ENCODE measurements around the gene IFFO2. TPM values are rescaled to one million over a fixed set of nuclear protein-coding genes. Genes with fewer than 3 reads are reported as not detected.

IFFO2 gene
- 10 to 100 TPM in 1 of 4 donors, 1 to 10 TPM in 3; 4.1 to 19.4 (median 7.3) TPM for total RNA-seq

- Histone ChIP-seq H3K36me3 (no peaks in the 10 kb centered on the region), H3K4me3 (peak within 1 kb of the TSS; percentile 66 to 90), H3K4me1 (peaks cover 0 to 5% of the 10 kb centered on the region in 2 donors), H3K9me3 (no peaks in the 10 kb centered on the region), H3K27ac (peak within 1 kb of the TSS; percentile 86 to 92), H3K27me3 (no peaks in the 10 kb centered on the region)
- intact Hi-C loops (cut with DNase I; ENCODE audit: low total_unique reads): no loop called here
- DNase-seq: peak; percentile 98 to 99
- TF ChIP-seq CTCF (IDR thresholded peaks at IDR 0.05) (peak in 2 of 4 experiments; percentile 8 to 22), POLR2A (IDR thresholded peaks at IDR 0.05) (peak; percentile 89 to 97)
Observed at GRCh38 chr1:18956193-18957135, at the start of gene IFFO2. TSS of gene IFFO2 (minus strand) at chr1:18956676. CDS start at chr1:18956332, 344 bp downstream.

- intact Hi-C loops (cut with DNase I; ENCODE audit: low total_unique reads): no loop called here
- H3K36me3 ChIP-seq: no peaks in the 10 kb centered on the region
- no peak for DNase-seq
- no peak overlapping the region for H3K4me3 ChIP-seq
- no peaks in the 10 kb centered on the region for H3K4me1 ChIP-seq
- peaks cover 0 to 5% of the 10 kb centered on the region in 2 donors for H3K9me3 ChIP-seq
- TF ChIP-seq POLR2A (IDR thresholded peaks at IDR 0.05) (no peak), CTCF (IDR thresholded peaks at IDR 0.05) (no peak)
- no peak overlapping the region for H3K27ac ChIP-seq
- no peaks in the 10 kb centered on the region for H3K27me3 ChIP-seq
Observed at GRCh38 chr1:19006000-19006399, 49.5 kb upstream of the IFFO2 start.

- Histone ChIP-seq H3K4me1 (no peaks in the 10 kb centered on the region), H3K36me3 (no peaks in the 10 kb centered on the region), H3K9me3 (peaks cover 0 to 5% of the 10 kb centered on the region in 2 donors), H3K27me3 (no peaks in the 10 kb centered on the region), H3K27ac (no peak overlapping the region), H3K4me3 (no peak overlapping the region)
- intact Hi-C loops (cut with DNase I; ENCODE audit: low total_unique reads): no loop called here
- no peak for DNase-seq
- TF ChIP-seq CTCF (IDR thresholded peaks at IDR 0.05) (no peak), POLR2A (IDR thresholded peaks at IDR 0.05) (no peak)
Observed at GRCh38 chr1:19003371-19004290, 47.2 kb upstream of the IFFO2 start.

- TF ChIP-seq POLR2A (IDR thresholded peaks at IDR 0.05) (no peak), CTCF (IDR thresholded peaks at IDR 0.05) (no peak)
- no peak for DNase-seq
Observed at GRCh38 chr1:19000065-19000464, 43.6 kb upstream of the IFFO2 start.

More at GRCh38 chr1:19000065-19000464, 43.6 kb upstream of the IFFO2 start:
- H3K27me3 ChIP-seq: no peaks in the 10 kb centered on the region
- no peak overlapping the region for H3K4me3 ChIP-seq
- no peaks in the 10 kb centered on the region for H3K4me1 ChIP-seq
- no peak overlapping the region for H3K27ac ChIP-seq
- H3K36me3 ChIP-seq: no peaks in the 10 kb centered on the region
- intact Hi-C loops (cut with DNase I; ENCODE audit: low total_unique reads): no loop called here
- peaks cover 0 to 5% of the 10 kb centered on the region in 2 donors for H3K9me3 ChIP-seq
